Tibial nerve (tissue), 4 donors: ENCODE results near the gene PRTFDC1. TPM values are rescaled to one million over a fixed set of nuclear protein-coding genes. Genes with fewer than 3 reads are reported as not detected.

ENCODE experiments used
- DNase-seq, 2 donors: peaks; one replicate each; pipeline ENCODE4 v3.0.0-alpha.2; 2019; ENCODE audit warnings: low spot score in 2 of 2
- H3K27ac ChIP-seq, 4 donors: fragments of 200-600 bp; sonication (generic) in 3 of 4; one replicate each; pipeline ENCODE4 v1.5.1; 2017 to 2019; ENCODE audit warnings: mild to moderate bottlenecking in 1 of 4
- H3K27me3 ChIP-seq, 2 donors: fragments of 200-600 bp; sonication (generic) in 1 of 2; one replicate each; pipeline versions ENCODE4 v1.5.1 to v1.6.0; 2017 to 2019
- H3K36me3 ChIP-seq, 3 donors: fragments of 200-600 bp; sonication (generic); one replicate each; pipeline ENCODE4 v1.5.1; 2018 to 2019
- H3K4me1 ChIP-seq, 4 donors: fragments of 200-600 bp; sonication (generic) in 3 of 4; one replicate each; pipeline ENCODE4 v1.5.1; 2017 to 2019
- H3K4me3 ChIP-seq, 4 donors: fragments of 200-600 bp; sonication (generic) in 3 of 4; one replicate each; pipeline ENCODE4 v1.5.1; 2017 to 2019; ENCODE audit warnings: mild to moderate bottlenecking in 1 of 4, moderate library complexity in 1 of 4
- H3K9me3 ChIP-seq, 4 donors: fragments of 200-600 bp; sonication (generic) in 3 of 4; one replicate each; pipeline ENCODE4 v1.5.1; 2017 to 2019
- CTCF ChIP-seq, 5 experiments: fragments of 200-600 bp in 3 of 5; fragments of 450-650 bp in 2 of 5; sonication (generic) in 3 of 5; IDR thresholded peaks; one replicate each; pipeline ENCODE4 v1.5.1; 2016 to 2019; ENCODE audit warnings: antibody characterized with exemption in 5 of 5, mild to moderate bottlenecking in 3 of 5, moderate library complexity in 2 of 5
- EP300 ChIP-seq, 2 donors: sonication (generic); formaldehyde crosslinking; IDR thresholded peaks; one replicate each; pipeline ENCODE4 v1.6.1; 2017; ENCODE audit warnings: antibody characterized with exemption in 2 of 2, mild to moderate bottlenecking in 1 of 2
- POLR2A ChIP-seq, 2 donors: fragments of 450-650 bp; IDR thresholded peaks; one replicate each; pipeline ENCODE4 v1.6.1; 2017; ENCODE audit warnings: antibody characterized with exemption in 2 of 2, mild to moderate bottlenecking in 2 of 2, moderate library complexity in 2 of 2
- WGBS, 2 donors: methylation state at CpG; one replicate each; pipeline ENCODE4 v1.1.5; 2018; 5-methylcytosine and 5-hydroxymethylcytosine counted together
- total RNA-seq, 4 donors: library from RNA; depleted of rRNA; stranded (reverse); fragments of >200 nt; gene quantifications; one replicate each; pipeline ENCODE4 v1.1.0, GENCODE V29; 2016

The PRTFDC1 gene
- total RNA-seq, 4 donors from 2014 or later, result 0.78 to 5.7 (median 1.3) TPM

- no peak for DNase-seq
- no peak overlapping the region for H3K27ac ChIP-seq
- H3K4me3 ChIP-seq, result no peak overlapping the region
- TF ChIP-seq POLR2A (IDR thresholded peaks at IDR 0.05), result no peak
- TF ChIP-seq EP300 (IDR thresholded peaks at IDR 0.05), result no peak
- TF ChIP-seq CTCF (IDR thresholded peaks at IDR 0.05), result no peak
- H3K4me1 ChIP-seq, result no peaks in the 10 kb centered on the region
- peaks cover 0 to 4% (median 1%) of the 10 kb centered on the region in 4 donors for H3K9me3 ChIP-seq
- H3K27me3 ChIP-seq, result no peaks in the 10 kb centered on the region
- H3K36me3 ChIP-seq, result no peaks in the 10 kb centered on the region
Observed at GRCh38 chr10:24874133-24874532, 78.3 kb downstream of the PRTFDC1 start.

GRCh38 chr10:24873281-24873683, 79.1 kb downstream of the PRTFDC1 start:
- no peaks in the 10 kb centered on the region for H3K4me1 ChIP-seq
- WGBS, 2 donors, result 63 to 71% methylated on average over 4 of the region's 4 CpGs
- H3K27me3 ChIP-seq, result no peaks in the 10 kb centered on the region
- H3K36me3 ChIP-seq, result no peaks in the 10 kb centered on the region
- H3K4me3 ChIP-seq, result no peak overlapping the region
- TF ChIP-seq EP300 (IDR thresholded peaks at IDR 0.05), result peak; percentile 68 to 84
- no peak for TF ChIP-seq POLR2A (IDR thresholded peaks at IDR 0.05)
- no peak for TF ChIP-seq CTCF (IDR thresholded peaks at IDR 0.05)
- H3K27ac ChIP-seq, result peak overlapping the region in 3 of 4 donors; percentile 14 to 58 (median 32)
- H3K9me3 ChIP-seq, result peaks cover 0 to 4% (median 1%) of the 10 kb centered on the region in 4 donors
- peak in 1 of 2 donors; percentile 24 for DNase-seq

GRCh38 chr10:24872790-24873182, 79.6 kb downstream of the PRTFDC1 start:
- H3K27ac ChIP-seq, result peak overlapping the region in 2 of 4 donors; percentile 14 to 37
- no peak for DNase-seq
- no peaks in the 10 kb centered on the region for H3K36me3 ChIP-seq
- no peaks in the 10 kb centered on the region for H3K27me3 ChIP-seq
- peaks cover 0 to 4% (median 1%) of the 10 kb centered on the region in 4 donors for H3K9me3 ChIP-seq
- TF ChIP-seq POLR2A (IDR thresholded peaks at IDR 0.05) (no peak), CTCF (IDR thresholded peaks at IDR 0.05) (no peak), EP300 (IDR thresholded peaks at IDR 0.05) (no peak)
- H3K4me3 ChIP-seq, result no peak overlapping the region
- no peaks in the 10 kb centered on the region for H3K4me1 ChIP-seq
- 85 to 91% methylated on average over 3 of the region's 3 CpGs for WGBS, 2 donors

GRCh38 chr10:24872049-24872789, 80.2 kb downstream of the PRTFDC1 start:
- DNase-seq, result no peak
- peaks cover 0 to 4% (median 1%) of the 10 kb centered on the region in 4 donors for H3K9me3 ChIP-seq
- H3K27ac ChIP-seq, result no peak overlapping the region
- WGBS, 2 donors, result 68 to 73% methylated on average over 6 of the region's 6 CpGs
- peaks cover 0 to 4% (median 0%) of the 10 kb centered on the region in 4 donors for H3K4me1 ChIP-seq
- H3K36me3 ChIP-seq, result no peaks in the 10 kb centered on the region
- H3K4me3 ChIP-seq, result no peak overlapping the region
- H3K27me3 ChIP-seq, result no peaks in the 10 kb centered on the region
- no peak for TF ChIP-seq EP300 (IDR thresholded peaks at IDR 0.05)
- no peak for TF ChIP-seq CTCF (IDR thresholded peaks at IDR 0.05)
- no peak for TF ChIP-seq POLR2A (IDR thresholded peaks at IDR 0.05)
